GM04504 (cell line): ENCODE data around the gene OSBPL2.

ENCODE experiments used
- DNase-seq: peaks from one replicate; pipeline ENCODE4 v3.0.0-alpha.2; 2012; ENCODE audit warnings: low read depth

OSBPL2 gene

DNA sequence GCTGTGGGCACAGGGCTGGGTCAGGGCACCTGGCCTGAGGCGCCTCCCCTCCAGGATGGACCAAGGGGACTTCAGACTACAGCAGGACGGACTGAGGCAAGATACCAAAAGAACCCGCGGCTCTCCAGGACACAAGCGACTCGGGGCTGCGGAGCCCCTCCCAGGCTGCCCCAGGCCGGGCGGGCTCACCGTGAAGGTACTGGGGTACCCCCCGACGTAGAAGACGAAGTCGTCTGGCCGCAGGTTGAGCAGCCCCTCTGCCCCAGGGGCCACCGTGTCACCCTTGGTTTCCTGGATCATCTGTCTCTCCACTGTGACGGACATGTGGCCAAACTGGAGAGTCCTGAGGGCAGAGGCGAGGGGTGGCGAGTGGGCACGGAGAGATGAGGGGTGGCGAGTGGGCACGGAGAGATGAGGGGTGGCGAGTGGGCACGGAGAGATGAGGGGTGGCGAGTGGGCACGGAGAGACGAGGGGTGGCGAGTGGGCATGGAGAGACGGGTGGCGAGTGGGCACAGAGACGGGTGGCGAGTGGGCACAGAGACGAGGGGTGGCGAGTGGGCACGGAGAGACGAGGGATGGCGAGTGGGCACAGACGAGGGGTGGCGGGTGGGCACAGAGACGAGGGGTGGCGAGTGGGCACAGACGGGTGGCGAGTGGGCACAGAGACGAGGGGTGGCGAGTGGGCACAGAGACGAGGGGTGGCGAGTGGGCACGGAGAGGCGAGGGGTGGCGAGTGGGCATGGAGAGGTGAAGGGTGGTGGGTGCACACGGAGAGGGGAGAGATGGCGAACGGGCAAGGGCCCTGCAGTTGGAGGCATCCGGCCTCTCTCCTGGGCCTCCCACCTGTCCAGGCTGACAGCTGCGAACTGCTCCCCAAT, 75.4 kb downstream of the OSBPL2 start:
- DNase-seq, result no peak

DNA sequence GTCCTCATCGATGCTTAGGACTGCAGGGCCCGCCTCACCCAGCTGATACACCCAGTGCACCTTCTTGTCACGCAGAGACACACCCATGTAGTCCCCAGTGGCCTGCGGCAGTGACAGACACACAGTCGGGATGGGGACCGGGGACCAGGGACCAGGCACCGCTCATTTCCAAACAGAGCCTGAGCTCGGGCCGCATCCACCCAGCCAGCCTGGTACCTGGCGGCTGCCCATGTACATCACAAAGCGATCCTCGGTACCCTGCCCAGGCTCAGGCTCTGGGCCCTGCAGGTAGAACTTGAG, 76.0 kb downstream of the OSBPL2 start:
- DNase-seq, result no peak

DNA sequence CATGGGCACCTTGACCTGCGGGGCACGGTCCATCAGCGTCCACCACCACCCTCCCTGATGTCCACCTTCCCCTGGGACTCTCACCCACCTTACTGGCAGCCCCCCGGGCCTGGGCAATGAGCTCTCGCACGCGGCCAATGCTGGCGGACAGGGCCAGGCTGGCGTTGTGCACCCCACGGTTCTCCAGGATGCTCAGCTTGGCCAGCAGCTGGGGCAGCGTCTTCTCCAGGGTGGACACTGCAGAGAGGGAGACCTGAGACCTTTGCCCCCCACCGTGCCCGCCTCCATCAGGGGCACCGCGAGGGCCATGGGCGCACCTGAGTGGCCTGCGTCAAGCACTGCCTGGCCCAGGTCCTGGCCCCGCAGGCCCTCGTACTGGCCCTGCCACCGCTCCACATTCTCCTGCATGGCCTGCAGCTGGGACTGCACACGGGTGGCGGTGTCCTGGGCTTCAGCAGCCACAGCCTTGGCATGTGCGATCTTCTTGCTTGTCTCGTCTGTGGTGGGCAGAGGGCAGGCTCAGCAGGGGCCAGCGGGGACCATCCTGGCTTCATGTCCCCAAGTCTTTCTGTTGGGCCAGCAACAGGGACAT, 76.5 kb downstream of the OSBPL2 start:
- no peak for DNase-seq

DNA sequence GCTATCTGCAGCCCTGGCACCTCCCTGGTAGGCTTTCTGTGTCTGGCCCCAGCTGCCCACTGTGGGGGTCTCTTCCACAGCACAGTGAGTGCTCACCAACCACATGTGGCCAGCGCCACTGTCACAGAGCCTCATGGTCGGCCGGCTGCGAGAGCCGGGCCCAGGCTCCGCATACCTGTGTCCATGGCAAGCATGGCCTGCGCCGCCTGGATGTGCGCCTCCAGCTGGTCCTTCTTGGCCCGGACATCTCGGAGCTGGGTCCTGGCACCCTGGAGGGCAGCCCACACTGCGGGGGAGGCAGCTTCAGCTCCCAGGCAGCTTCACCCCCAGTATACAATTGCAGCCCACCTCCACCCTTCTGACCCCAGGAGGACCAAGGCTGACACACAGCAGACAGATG, 77.5 kb downstream of the OSBPL2 start:
- DNase-seq, result no peak

- DNase-seq, result no peak
Measured at GRCh38 chr20:62316331-62317166, 78.2 kb downstream of the OSBPL2 start.

GRCh38 chr20:62317167-62317655, 78.9 kb downstream of the OSBPL2 start:
- DNase-seq, result no peak

GRCh38 chr20:62318400-62319345, 80.4 kb downstream of the OSBPL2 start:
- DNase-seq, result no peak

- no peak for DNase-seq
Measured at GRCh38 chr20:62319346-62319909, 81.1 kb downstream of the OSBPL2 start.

- no peak for DNase-seq
Measured at GRCh38 chr20:62320581-62321354, 82.4 kb downstream of the OSBPL2 start.

DNA sequence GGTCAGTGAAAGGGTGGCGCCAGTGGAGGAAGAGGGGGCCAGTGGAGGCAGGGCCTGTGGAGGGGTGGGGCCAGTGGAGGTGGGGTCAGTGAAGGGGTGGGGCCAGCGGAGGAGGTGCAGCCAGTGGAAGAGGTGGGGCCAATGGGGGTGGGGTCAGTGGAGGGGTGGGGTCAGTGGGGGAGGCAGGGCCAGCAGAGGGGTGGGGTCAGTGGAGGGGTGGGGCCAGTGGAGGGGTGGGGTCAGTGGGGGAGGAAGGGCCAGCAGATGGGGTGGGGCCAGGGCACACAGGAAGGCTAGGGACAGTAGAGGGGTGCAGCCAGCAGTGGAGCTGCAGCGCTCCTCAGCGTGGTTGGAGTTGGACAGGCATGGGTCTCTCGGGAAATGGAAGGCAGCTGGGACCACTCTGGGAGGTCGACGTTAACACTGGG, 83.2 kb downstream of the OSBPL2 start:
- no peak for DNase-seq

GRCh38 chr20:62321975-62322374, 83.7 kb downstream of the OSBPL2 start:
- no peak for DNase-seq

DNA sequence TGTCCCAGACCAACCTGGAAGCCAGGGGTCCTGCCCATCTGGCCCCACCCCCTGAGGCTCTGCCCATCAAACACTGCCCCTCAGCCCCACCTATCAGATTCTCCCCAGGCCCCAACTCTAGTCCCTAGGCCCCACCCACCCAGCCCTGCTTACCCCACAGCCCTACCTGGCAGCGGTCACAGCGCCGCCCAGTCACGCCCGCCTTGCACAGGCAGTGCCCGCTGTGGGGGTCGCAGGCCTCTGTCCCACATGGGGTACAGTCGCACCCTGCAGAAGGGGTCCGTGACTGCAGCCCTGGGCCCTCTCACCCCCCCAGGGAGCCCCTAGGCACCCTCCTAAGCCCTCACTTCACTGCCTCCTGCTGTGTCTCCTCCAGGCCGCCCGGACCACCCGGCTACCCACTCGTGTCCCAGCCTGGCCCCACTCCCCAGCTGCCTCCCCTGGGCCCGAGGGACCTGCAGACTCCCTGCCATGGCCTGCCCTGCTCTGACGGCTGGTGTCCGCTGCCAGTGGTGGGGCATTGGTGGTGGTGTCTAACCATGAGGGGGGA, 84.2 kb downstream of the OSBPL2 start:
- DNase-seq, result no peak

DNA sequence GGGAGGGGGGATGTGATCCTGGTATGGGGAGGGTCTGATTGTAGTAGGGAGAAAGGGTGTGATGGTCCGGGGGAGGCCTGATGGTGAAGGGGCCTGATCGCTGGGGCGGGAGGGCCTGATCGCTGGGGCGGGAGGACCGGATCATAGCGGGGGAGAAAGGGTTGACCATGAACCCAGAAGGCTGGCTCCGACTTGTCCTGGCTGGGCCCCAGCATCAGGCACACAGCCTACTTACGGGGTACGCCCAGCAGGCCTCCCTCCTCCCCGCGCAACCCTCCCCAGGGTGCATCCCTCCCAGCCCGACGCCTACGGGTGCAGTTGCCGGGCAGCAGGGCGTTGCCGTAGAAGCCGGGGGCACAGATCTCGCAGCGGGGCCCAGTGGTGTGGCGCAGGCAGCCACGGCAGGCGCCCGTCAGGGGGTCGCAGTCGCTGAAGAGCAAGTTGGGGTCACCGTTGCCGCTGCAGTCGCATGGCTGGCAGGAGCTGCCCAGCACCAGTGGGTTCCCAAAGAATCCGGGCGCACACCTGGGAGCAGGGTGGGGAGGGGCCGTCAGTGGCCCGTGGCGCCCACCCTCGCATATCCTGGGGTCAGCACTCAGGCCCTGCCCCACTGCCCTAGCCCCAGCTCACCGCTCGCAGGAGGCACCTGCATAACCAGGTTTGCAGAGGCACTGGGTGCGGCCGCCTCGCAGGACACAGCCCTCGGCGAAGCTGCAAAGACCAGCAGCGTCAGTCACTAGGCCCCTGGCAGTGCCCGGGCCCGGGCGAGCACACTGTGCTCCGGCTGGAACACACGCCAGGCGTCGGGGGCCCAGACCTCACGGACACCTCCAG, 85.0 kb downstream of the OSBPL2 start:
- DNase-seq, result no peak

- DNase-seq, result no peak
Measured at GRCh38 chr20:62323980-62324906, 85.9 kb downstream of the OSBPL2 start.

GRCh38 chr20:62325172-62325905, 87.0 kb downstream of the OSBPL2 start:
- DNase-seq, result no peak

- DNase-seq, result no peak
Measured at GRCh38 chr20:62326559-62326958, 88.2 kb downstream of the OSBPL2 start.

- no peak for DNase-seq
Measured at GRCh38 chr20:62326959-62327725, 88.8 kb downstream of the OSBPL2 start.
